ENCODE measurements around the gene THOP1. TPM values are rescaled to one million over a fixed set of nuclear protein-coding genes. Genes with fewer than 3 reads are reported as not detected.
"Not testable (repeated sequence)": the region's sequence is repeated elsewhere in the genome, so short reads cannot be mapped to it uniquely, and the experiment has no call there.

Gene THOP1
- total RNA-seq, 4 donors from 2014 or later = 31.6 to 55.0 (median 41.4) TPM

- H3K27ac ChIP-seq = no peak overlapping the region
- TF ChIP-seq EP300 (IDR thresholded peaks at IDR 0.05) (no peak), POLR2AphosphoS5 (IDR thresholded peaks at IDR 0.05) (no peak), POLR2A (IDR thresholded peaks at IDR 0.05) (no peak)
- TF ChIP-seq, protein P1, sequence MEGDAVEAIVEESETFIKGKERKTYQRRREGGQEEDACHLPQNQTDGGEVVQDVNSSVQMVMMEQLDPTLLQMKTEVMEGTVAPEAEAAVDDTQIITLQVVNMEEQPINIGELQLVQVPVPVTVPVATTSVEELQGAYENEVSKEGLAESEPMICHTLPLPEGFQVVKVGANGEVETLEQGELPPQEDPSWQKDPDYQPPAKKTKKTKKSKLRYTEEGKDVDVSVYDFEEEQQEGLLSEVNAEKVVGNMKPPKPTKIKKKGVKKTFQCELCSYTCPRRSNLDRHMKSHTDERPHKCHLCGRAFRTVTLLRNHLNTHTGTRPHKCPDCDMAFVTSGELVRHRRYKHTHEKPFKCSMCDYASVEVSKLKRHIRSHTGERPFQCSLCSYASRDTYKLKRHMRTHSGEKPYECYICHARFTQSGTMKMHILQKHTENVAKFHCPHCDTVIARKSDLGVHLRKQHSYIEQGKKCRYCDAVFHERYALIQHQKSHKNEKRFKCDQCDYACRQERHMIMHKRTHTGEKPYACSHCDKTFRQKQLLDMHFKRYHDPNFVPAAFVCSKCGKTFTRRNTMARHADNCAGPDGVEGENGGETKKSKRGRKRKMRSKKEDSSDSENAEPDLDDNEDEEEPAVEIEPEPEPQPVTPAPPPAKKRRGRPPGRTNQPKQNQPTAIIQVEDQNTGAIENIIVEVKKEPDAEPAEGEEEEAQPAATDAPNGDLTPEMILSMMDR (IDR thresholded peaks at IDR 0.05) = no peak
- H3K4me1 ChIP-seq = peaks cover 8% of the 10 kb centered on the region
- no peaks in the 10 kb centered on the region for H3K9me3 ChIP-seq
- peaks cover 25% of the 10 kb centered on the region for H3K36me3 ChIP-seq
- no peak for DNase-seq (ENCODE audit: low spot score in 2 of 2)
- WGBS = 88% methylated on average over 15 of the region's 16 CpGs
- no peaks in the 10 kb centered on the region for H3K27me3 ChIP-seq
- no peak overlapping the region for H3K4me3 ChIP-seq
Observed at GRCh38 chr19:2791440-2791839, 6.1 kb downstream of the THOP1 start.

GRCh38 chr19:2791876-2792275, 6.6 kb downstream of the THOP1 start:
- H3K4me3 ChIP-seq = no peak overlapping the region
- DNase-seq (ENCODE audit: low spot score in 2 of 2) = no peak
- no peaks in the 10 kb centered on the region for H3K27me3 ChIP-seq
- H3K27ac ChIP-seq = no peak overlapping the region
- peaks cover 29% of the 10 kb centered on the region for H3K36me3 ChIP-seq
- no peaks in the 10 kb centered on the region for H3K9me3 ChIP-seq
- 88% methylated on average over 16 of the region's 16 CpGs for WGBS
- no peak for TF ChIP-seq EP300 (IDR thresholded peaks at IDR 0.05)
- TF ChIP-seq POLR2AphosphoS5 (IDR thresholded peaks at IDR 0.05) = no peak
- TF ChIP-seq, protein P1 (IDR thresholded peaks at IDR 0.05) = no peak
- TF ChIP-seq POLR2A (IDR thresholded peaks at IDR 0.05) = no peak
- H3K4me1 ChIP-seq = peaks cover 4% of the 10 kb centered on the region

- 95% methylated on average over 10 of the region's 10 CpGs for WGBS
- not testable (repeated sequence) for H3K27me3 ChIP-seq; H3K27ac ChIP-seq; H3K4me1 ChIP-seq; H3K9me3 ChIP-seq; H3K4me3 ChIP-seq; DNase-seq (ENCODE audit: low spot score in 2 of 2)
- peaks cover 29% of the 10 kb centered on the region for H3K36me3 ChIP-seq
Observed at GRCh38 chr19:2792666-2793065, 7.4 kb downstream of the THOP1 start.

GRCh38 chr19:2793126-2793525, 7.8 kb downstream of the THOP1 start:
- peaks cover 29% of the 10 kb centered on the region for H3K36me3 ChIP-seq
- no peak overlapping the region for H3K4me3 ChIP-seq
- H3K9me3 ChIP-seq = no peaks in the 10 kb centered on the region
- WGBS = 94% methylated on average over 7 of the region's 7 CpGs
- H3K4me1 ChIP-seq = no peaks in the 10 kb centered on the region
- DNase-seq (ENCODE audit: low spot score in 2 of 2) = no peak
- TF ChIP-seq EP300 (IDR thresholded peaks at IDR 0.05) = no peak
- no peak for TF ChIP-seq POLR2A (IDR thresholded peaks at IDR 0.05)
- TF ChIP-seq, protein P1 (IDR thresholded peaks at IDR 0.05) = no peak
- no peak for TF ChIP-seq POLR2AphosphoS5 (IDR thresholded peaks at IDR 0.05)
- no peaks in the 10 kb centered on the region for H3K27me3 ChIP-seq
- H3K27ac ChIP-seq = no peak overlapping the region

DNA sequence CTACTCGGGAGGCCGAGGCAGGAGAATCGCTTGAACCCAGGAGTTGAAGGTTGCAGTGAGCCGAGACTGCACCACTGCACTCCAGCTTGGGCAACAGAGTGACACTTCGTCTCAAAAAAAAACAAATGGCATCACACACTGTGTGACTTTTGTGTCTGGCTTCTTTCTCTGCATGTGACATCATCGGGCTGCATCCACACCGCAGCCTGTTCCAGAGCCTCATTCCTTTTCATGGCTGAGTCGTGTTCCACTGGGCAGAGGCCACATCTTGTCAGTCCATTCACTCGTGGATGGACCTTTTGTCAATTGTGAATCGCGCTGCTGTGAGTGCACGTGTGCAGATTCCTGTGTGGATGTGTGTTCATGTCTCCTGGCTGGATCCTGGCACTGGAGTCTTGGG, 8.3 kb downstream of the THOP1 start:
- TF ChIP-seq POLR2AphosphoS5 (IDR thresholded peaks at IDR 0.05) (no peak), EP300 (IDR thresholded peaks at IDR 0.05) (no peak), POLR2A (IDR thresholded peaks at IDR 0.05) (no peak)
- TF ChIP-seq, protein P1 (IDR thresholded peaks at IDR 0.05) = no peak
- Histone ChIP-seq H3K27me3 (no peaks in the 10 kb centered on the region), H3K4me1 (no peaks in the 10 kb centered on the region), H3K36me3 (peaks cover 29% of the 10 kb centered on the region), H3K4me3 (no peak overlapping the region), H3K9me3 (no peaks in the 10 kb centered on the region), H3K27ac (no peak overlapping the region)
- WGBS = 97% methylated on average over 12 of the region's 12 CpGs
- no peak for DNase-seq (ENCODE audit: low spot score in 2 of 2)
